GM23338 (cell line): ENCODE data around the gene OR52N2. TPM values are rescaled to one million over a fixed set of nuclear protein-coding genes. Genes with fewer than 3 reads are reported as not detected.

ENCODE experiments used
- ATAC-seq: fragments of 200-7000 bp; cut with Tn5 transposase; 3 replicates; pipeline ENCODE4 v1.9.1; 2020
- DNase-seq: peaks from one replicate; pipeline ENCODE4 v3.0.0-alpha.2; 2015; ENCODE audit warnings: low spot score
- H2AFZ ChIP-seq: fragments of 200-600 bp; sonication (generic); 2 replicates; pipeline ENCODE4 v1.8.0; 2016; ENCODE audit warnings: antibody characterized with exemption, mild to moderate bottlenecking, moderate library complexity
- H3F3A ChIP-seq: fragments of 200-600 bp; sonication (generic); replicated peaks from 2 replicates; pipeline ENCODE4 v1.8.0; 2017; ENCODE audit warnings: antibody characterized with exemption, mixed run types, low read depth
- H3K27ac ChIP-seq: fragments of 200-600 bp; sonication (generic); 2 replicates; pipeline ENCODE4 v1.6.1; 2016; ENCODE audit warnings: low read depth
- H3K27me3 ChIP-seq: fragments of 200-600 bp; sonication (generic); 2 replicates; pipeline ENCODE4 v1.8.0; 2016; ENCODE audit warnings: mild to moderate bottlenecking, mixed run types, moderate library complexity; ENCODE audit not compliant: insufficient read depth
- H3K36me3 ChIP-seq: fragments of 200-600 bp; sonication (generic); 2 replicates; pipeline ENCODE4 v1.8.0; 2016; ENCODE audit warnings: mild to moderate bottlenecking; ENCODE audit not compliant: insufficient read depth
- H3K4me1 ChIP-seq: fragments of 200-600 bp; sonication (generic); 2 replicates; pipeline ENCODE4 v1.8.0; 2016; ENCODE audit warnings: mild to moderate bottlenecking, moderate library complexity; ENCODE audit not compliant: insufficient read depth
- H3K4me2 ChIP-seq: fragments of 200-600 bp; sonication (generic); 2 replicates; pipeline ENCODE4 v1.7.1; 2017; ENCODE audit warnings: mixed run types
- H3K4me3 ChIP-seq: fragments of 200-600 bp; sonication (generic); 2 replicates; pipeline ENCODE4 v1.6.1; 2016; ENCODE audit warnings: mixed run types
- H3K79me2 ChIP-seq: fragments of 200-600 bp; sonication (generic); replicated peaks from 2 replicates; pipeline ENCODE4 v1.8.0; 2017; ENCODE audit warnings: mild to moderate bottlenecking; ENCODE audit not compliant: insufficient read depth
- H3K9me2 ChIP-seq: fragments of 200-600 bp; sonication (generic); 2 replicates; pipeline ENCODE4 v1.8.0; 2017; ENCODE audit not compliant: insufficient read depth
- H4K20me1 ChIP-seq: fragments of 200-600 bp; sonication (generic); replicated peaks from 2 replicates; pipeline ENCODE4 v1.8.0; 2017; ENCODE audit warnings: mild to moderate bottlenecking; ENCODE audit not compliant: insufficient read depth
- H3K27ac Mint-ChIP-seq: 2 replicates; pipeline ENCODE4 v1.8.0; 2020; ENCODE audit warnings: inconsistent platforms, mild to moderate bottlenecking, moderate library complexity, mixed read lengths
- H3K27me3 Mint-ChIP-seq: 3 replicates; pipeline ENCODE4 v1.8.0; 2022; ENCODE audit warnings: low read depth, mild to moderate bottlenecking, moderate library complexity, mixed read lengths, inconsistent platforms; ENCODE audit not compliant: insufficient read depth, poor library complexity
- H3K36me3 Mint-ChIP-seq: 3 replicates; pipeline ENCODE4 v1.8.0; 2021; ENCODE audit warnings: low read depth, mild to moderate bottlenecking, inconsistent platforms, moderate library complexity, mixed read lengths
- H3K4me1 Mint-ChIP-seq: 3 replicates; pipeline ENCODE4 v1.8.0; 2020; ENCODE audit warnings: mild to moderate bottlenecking, inconsistent platforms, mixed read lengths
- H3K4me3 Mint-ChIP-seq: 3 replicates; pipeline ENCODE4 v1.8.0; 2021; ENCODE audit warnings: moderate library complexity, mild to moderate bottlenecking, inconsistent platforms, mixed read lengths
- H3K9me3 Mint-ChIP-seq: 3 replicates; pipeline ENCODE4 v1.8.0; 2020; ENCODE audit warnings: moderate library complexity, mild to moderate bottlenecking, inconsistent platforms, mixed read lengths
- CREB1 ChIP-seq: fragments of 250-450 bp; sonication (Bioruptor Pico); IDR thresholded peaks from 2 replicates; pipeline ENCODE4 v1.5.0; 2020; ENCODE audit warnings: low read depth, mild to moderate bottlenecking, moderate library complexity
- EZH2 ChIP-seq: fragments of 200-600 bp; sonication (generic); IDR thresholded peaks from one replicate; pipeline ENCODE4 v1.8.0; 2017; ENCODE audit warnings: antibody characterized with exemption, mild to moderate bottlenecking, low read depth; ENCODE audit not compliant: unreplicated experiment
- EZH2phosphoT487 ChIP-seq: fragments of 200-600 bp; sonication (generic); IDR thresholded peaks from one replicate; pipeline ENCODE4 v1.8.1; 2018; ENCODE audit warnings: antibody characterized with exemption; ENCODE audit not compliant: unreplicated experiment
- JUNB ChIP-seq: IDR thresholded peaks from one replicate; pipeline ENCODE4 v1.6.1; 2016; ENCODE audit warnings: antibody characterized with exemption; ENCODE audit not compliant: unreplicated experiment
- NANOG ChIP-seq: IDR thresholded peaks from 2 replicates; pipeline ENCODE4 v1.6.1; 2016; ENCODE audit warnings: antibody characterized with exemption, borderline replicate concordance
- POLR2AphosphoS5 ChIP-seq: IDR thresholded peaks from 2 replicates; pipeline ENCODE4 v1.6.1; 2016; ENCODE audit warnings: antibody characterized with exemption, low read depth
- STAT1 ChIP-seq: IDR thresholded peaks from one replicate; pipeline ENCODE4 v1.6.1; 2016; ENCODE audit warnings: antibody characterized with exemption; ENCODE audit not compliant: unreplicated experiment
- ZNF114 ChIP-seq: fragments of 250-450 bp; sonication (Bioruptor Pico); IDR thresholded peaks from 2 replicates; pipeline ENCODE4 v1.5.0; 2020; ENCODE audit warnings: mild to moderate bottlenecking, moderate library complexity
- ZNF331 ChIP-seq: fragments of 250-450 bp; sonication (Bioruptor Pico); IDR thresholded peaks from 2 replicates; pipeline ENCODE4 v1.5.0; 2020; ENCODE audit warnings: low read depth, mild to moderate bottlenecking, moderate library complexity
- polyA plus RNA-seq: library from polyadenylated mRNA; unstranded; fragments of >200 nt; fragmentation: Nextera tagmentation; extraction: Ambion mirVana; gene quantifications from 2 replicates; pipeline ENCODE4 v1.2.1, GENCODE V29; 2016
- total RNA-seq: library from RNA; depleted of rRNA; stranded (reverse); fragments of >200 nt; shearing (Covaris generic); gene quantifications from 2 replicates; pipeline ENCODE4 v1.2.3, GENCODE V29; 2014
- TF ChIP-seq, protein P1 (sequence below): IDR thresholded peaks from one replicate; pipeline ENCODE4 v1.6.1; 2018; ENCODE audit warnings: antibody characterized with exemption; ENCODE audit not compliant: unreplicated experiment
- TF ChIP-seq, protein P2 (sequence below): IDR thresholded peaks from 2 replicates; pipeline ENCODE4 v1.6.1; 2016; ENCODE audit warnings: antibody characterized with exemption
- TF ChIP-seq, protein P3 (sequence below): fragments of 250-450 bp; sonication (Bioruptor Pico); IDR thresholded peaks from 2 replicates; pipeline ENCODE4 v1.5.0; 2020; ENCODE audit warnings: mild to moderate bottlenecking, moderate library complexity
- TF ChIP-seq, protein P4 (sequence below), 2 experiments: fragments of 200-600 bp in 1 of 2; sonication (generic) in 1 of 2; conservative IDR thresholded peaks; 2 replicates each; pipeline versions ENCODE4 v1.5.1 to v1.6.1; 2016 to 2017; ENCODE audit warnings: antibody characterized with exemption in 2 of 2, low read depth in 2 of 2, mild to moderate bottlenecking in 2 of 2, moderate library complexity in 1 of 2

OR52N2 gene
- total and polyA plus RNA-seq, 2 experiments from 2014 or later = 0.19 TPM; not detected in 1

DNA sequence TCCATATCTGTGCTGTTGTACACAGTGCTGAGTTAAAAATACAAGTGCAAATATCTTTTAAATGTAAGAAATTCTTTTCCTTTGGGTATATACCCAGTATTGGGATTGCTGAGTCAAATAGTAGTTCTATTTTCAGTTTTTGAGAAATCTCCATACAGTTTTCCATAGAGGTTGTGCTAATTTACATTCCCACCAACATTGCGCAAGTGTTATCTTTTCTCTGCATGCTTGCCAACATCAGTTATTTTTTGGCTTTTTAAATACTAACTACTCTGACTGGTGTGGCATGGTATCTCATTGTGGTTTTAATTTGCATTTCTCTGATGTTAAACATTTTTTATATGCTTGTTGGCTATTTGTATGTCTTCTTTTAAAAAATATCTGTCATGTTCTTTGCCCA, 42.3 kb downstream of the OR52N2 start (continued):
- no peak for TF ChIP-seq CREB1 (CRISPR knock-in tag)
- no peak for TF ChIP-seq NANOG
- no peak for TF ChIP-seq JUNB
- no peak for TF ChIP-seq EZH2phosphoT487
- TF ChIP-seq, protein P1, sequence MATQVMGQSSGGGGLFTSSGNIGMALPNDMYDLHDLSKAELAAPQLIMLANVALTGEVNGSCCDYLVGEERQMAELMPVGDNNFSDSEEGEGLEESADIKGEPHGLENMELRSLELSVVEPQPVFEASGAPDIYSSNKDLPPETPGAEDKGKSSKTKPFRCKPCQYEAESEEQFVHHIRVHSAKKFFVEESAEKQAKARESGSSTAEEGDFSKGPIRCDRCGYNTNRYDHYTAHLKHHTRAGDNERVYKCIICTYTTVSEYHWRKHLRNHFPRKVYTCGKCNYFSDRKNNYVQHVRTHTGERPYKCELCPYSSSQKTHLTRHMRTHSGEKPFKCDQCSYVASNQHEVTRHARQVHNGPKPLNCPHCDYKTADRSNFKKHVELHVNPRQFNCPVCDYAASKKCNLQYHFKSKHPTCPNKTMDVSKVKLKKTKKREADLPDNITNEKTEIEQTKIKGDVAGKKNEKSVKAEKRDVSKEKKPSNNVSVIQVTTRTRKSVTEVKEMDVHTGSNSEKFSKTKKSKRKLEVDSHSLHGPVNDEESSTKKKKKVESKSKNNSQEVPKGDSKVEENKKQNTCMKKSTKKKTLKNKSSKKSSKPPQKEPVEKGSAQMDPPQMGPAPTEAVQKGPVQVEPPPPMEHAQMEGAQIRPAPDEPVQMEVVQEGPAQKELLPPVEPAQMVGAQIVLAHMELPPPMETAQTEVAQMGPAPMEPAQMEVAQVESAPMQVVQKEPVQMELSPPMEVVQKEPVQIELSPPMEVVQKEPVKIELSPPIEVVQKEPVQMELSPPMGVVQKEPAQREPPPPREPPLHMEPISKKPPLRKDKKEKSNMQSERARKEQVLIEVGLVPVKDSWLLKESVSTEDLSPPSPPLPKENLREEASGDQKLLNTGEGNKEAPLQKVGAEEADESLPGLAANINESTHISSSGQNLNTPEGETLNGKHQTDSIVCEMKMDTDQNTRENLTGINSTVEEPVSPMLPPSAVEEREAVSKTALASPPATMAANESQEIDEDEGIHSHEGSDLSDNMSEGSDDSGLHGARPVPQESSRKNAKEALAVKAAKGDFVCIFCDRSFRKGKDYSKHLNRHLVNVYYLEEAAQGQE = no peak
- no peak for TF ChIP-seq ZNF114 (CRISPR knock-in tag)

DNA sequence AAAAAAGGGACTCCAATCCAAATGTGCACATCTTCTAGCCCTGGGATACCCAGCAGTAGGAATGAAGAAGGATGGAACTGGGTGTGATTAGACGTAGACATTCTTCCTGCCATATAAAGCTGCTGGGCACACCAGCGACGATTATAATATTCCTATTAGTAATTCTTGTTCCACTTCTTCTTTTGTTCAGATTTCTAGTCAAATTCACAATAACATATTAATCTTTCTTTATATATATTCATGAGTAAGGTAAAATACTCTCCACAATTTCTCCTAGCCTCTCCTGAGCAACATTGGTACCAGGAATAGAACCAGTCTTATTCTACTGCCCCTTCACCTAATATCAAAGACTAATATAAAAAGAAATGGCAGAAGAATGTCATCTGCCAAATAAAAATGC, 48.9 kb downstream of the OR52N2 start, which contains the start of gene OR52E8:
Gene OR52E8, minus strand, starts transcription at position 101 of the 400 bp plus-strand sequence. Its CDS starts 0 bp downstream, at position 101.
- no peak within 1 kb of the TSS for H3K4me3 ChIP-seq
- Mint-ChIP-seq H3K9me3 (peaks cover 9% of the 10 kb centered on the region; the same call in 1 of the 3 replicates), H3K36me3 (no peaks in the 10 kb centered on the region), H3K27me3 (no peaks in the 10 kb centered on the region), H3K4me3 (no peak within 1 kb of the TSS), H3K4me1 (no peaks in the 10 kb centered on the region), H3K27ac (no peak within 1 kb of the TSS)
- H3K4me2 ChIP-seq = no peak within 1 kb of the TSS
- DNase-seq (no peak), ATAC-seq (no peak)
- no peaks in the 10 kb centered on the region for H3K27me3 ChIP-seq
- H3K4me1 ChIP-seq = no peaks in the 10 kb centered on the region
- no peak within 1 kb of the TSS for H3K27ac ChIP-seq
- H3F3A ChIP-seq = no peaks in the 10 kb centered on the region
- H3K36me3 ChIP-seq = no peaks in the 10 kb centered on the region
- no peaks in the 10 kb centered on the region for H3K79me2 ChIP-seq
- H3K9me2 ChIP-seq = 0 out of 2 replicates have a peak, but pooled peaks cover 5% of the 10 kb centered on the region
- no peak within 1 kb of the TSS for H2AFZ ChIP-seq
- H4K20me1 ChIP-seq = no peaks in the 10 kb centered on the region
- TF ChIP-seq, protein P2, sequence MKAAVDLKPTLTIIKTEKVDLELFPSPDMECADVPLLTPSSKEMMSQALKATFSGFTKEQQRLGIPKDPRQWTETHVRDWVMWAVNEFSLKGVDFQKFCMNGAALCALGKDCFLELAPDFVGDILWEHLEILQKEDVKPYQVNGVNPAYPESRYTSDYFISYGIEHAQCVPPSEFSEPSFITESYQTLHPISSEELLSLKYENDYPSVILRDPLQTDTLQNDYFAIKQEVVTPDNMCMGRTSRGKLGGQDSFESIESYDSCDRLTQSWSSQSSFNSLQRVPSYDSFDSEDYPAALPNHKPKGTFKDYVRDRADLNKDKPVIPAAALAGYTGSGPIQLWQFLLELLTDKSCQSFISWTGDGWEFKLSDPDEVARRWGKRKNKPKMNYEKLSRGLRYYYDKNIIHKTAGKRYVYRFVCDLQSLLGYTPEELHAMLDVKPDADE = no peak
- TF ChIP-seq ZNF114 (CRISPR knock-in tag) (no peak), POLR2AphosphoS5 (no peak), STAT1 (no peak), EZH2 (no peak), NANOG (no peak), JUNB (no peak), EZH2phosphoT487 (no peak), ZNF331 (CRISPR knock-in tag) (no peak), CREB1 (CRISPR knock-in tag) (no peak)
- TF ChIP-seq, protein P3, sequence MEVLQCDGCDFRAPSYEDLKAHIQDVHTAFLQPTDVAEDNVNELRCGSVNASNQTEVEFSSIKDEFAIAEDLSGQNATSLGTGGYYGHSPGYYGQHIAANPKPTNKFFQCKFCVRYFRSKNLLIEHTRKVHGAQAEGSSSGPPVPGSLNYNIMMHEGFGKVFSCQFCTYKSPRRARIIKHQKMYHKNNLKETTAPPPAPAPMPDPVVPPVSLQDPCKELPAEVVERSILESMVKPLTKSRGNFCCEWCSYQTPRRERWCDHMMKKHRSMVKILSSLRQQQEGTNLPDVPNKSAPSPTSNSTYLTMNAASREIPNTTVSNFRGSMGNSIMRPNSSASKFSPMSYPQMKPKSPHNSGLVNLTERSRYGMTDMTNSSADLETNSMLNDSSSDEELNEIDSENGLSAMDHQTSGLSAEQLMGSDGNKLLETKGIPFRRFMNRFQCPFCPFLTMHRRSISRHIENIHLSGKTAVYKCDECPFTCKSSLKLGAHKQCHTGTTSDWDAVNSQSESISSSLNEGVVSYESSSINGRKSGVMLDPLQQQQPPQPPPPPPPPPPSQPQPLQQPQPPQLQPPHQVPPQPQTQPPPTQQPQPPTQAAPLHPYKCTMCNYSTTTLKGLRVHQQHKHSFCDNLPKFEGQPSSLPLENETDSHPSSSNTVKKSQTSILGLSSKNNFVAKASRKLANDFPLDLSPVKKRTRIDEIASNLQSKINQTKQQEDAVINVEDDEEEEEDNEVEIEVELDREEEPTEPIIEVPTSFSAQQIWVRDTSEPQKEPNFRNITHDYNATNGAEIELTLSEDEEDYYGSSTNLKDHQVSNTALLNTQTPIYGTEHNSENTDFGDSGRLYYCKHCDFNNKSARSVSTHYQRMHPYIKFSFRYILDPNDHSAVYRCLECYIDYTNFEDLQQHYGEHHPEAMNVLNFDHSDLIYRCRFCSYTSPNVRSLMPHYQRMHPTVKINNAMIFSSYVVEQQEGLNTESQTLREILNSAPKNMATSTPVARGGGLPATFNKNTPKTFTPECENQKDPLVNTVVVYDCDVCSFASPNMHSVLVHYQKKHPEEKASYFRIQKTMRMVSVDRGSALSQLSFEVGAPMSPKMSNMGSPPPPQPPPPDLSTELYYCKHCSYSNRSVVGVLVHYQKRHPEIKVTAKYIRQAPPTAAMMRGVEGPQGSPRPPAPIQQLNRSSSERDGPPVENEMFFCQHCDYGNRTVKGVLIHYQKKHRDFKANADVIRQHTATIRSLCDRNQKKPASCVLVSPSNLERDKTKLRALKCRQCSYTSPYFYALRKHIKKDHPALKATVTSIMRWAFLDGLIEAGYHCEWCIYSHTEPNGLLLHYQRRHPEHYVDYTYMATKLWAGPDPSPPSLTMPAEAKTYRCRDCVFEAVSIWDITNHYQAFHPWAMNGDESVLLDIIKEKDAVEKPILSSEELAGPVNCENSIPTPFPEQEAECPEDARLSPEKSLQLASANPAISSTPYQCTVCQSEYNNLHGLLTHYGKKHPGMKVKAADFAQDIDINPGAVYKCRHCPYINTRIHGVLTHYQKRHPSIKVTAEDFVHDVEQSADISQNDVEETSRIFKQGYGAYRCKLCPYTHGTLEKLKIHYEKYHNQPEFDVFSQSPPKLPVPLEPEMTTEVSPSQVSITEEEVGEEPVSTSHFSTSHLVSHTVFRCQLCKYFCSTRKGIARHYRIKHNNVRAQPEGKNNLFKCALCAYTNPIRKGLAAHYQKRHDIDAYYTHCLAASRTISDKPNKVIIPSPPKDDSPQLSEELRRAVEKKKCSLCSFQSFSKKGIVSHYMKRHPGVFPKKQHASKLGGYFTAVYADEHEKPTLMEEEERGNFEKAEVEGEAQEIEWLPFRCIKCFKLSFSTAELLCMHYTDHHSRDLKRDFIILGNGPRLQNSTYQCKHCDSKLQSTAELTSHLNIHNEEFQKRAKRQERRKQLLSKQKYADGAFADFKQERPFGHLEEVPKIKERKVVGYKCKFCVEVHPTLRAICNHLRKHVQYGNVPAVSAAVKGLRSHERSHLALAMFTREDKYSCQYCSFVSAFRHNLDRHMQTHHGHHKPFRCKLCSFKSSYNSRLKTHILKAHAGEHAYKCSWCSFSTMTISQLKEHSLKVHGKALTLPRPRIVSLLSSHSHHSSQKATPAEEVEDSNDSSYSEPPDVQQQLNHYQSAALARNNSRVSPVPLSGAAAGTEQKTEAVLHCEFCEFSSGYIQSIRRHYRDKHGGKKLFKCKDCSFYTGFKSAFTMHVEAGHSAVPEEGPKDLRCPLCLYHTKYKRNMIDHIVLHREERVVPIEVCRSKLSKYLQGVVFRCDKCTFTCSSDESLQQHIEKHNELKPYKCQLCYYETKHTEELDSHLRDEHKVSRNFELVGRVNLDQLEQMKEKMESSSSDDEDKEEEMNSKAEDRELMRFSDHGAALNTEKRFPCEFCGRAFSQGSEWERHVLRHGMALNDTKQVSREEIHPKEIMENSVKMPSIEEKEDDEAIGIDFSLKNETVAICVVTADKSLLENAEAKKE (CRISPR knock-in tag) = no peak
- TF ChIP-seq, protein P4, sequence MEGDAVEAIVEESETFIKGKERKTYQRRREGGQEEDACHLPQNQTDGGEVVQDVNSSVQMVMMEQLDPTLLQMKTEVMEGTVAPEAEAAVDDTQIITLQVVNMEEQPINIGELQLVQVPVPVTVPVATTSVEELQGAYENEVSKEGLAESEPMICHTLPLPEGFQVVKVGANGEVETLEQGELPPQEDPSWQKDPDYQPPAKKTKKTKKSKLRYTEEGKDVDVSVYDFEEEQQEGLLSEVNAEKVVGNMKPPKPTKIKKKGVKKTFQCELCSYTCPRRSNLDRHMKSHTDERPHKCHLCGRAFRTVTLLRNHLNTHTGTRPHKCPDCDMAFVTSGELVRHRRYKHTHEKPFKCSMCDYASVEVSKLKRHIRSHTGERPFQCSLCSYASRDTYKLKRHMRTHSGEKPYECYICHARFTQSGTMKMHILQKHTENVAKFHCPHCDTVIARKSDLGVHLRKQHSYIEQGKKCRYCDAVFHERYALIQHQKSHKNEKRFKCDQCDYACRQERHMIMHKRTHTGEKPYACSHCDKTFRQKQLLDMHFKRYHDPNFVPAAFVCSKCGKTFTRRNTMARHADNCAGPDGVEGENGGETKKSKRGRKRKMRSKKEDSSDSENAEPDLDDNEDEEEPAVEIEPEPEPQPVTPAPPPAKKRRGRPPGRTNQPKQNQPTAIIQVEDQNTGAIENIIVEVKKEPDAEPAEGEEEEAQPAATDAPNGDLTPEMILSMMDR (conservative IDR thresholded peaks at IDR 0.05; ENCODE audit: low read depth in 2 of 2) = no peak
